ENCODE measurements around the gene HTR2C. TPM values are rescaled to one million over a fixed set of nuclear protein-coding genes. Genes with fewer than 3 reads are reported as not detected.

Gene HTR2C
- total RNA-seq, 1 donor from 2014 or later, result not detected

GRCh38 chrX:114819509-114819908, 235.6 kb downstream of the HTR2C start:
- no peak overlapping the region for H3K9ac ChIP-seq (ENCODE audit: low read depth in 1 of 3, low read length in 3 of 3)
- H3K27ac ChIP-seq (ENCODE audit: low read depth, low read length), result no peak overlapping the region
- no peaks in the 10 kb centered on the region for H3K4me1 ChIP-seq (ENCODE audit: control insufficient read depth in 3 of 3, insufficient read depth in 3 of 3, low read length in 3 of 3)

DNA sequence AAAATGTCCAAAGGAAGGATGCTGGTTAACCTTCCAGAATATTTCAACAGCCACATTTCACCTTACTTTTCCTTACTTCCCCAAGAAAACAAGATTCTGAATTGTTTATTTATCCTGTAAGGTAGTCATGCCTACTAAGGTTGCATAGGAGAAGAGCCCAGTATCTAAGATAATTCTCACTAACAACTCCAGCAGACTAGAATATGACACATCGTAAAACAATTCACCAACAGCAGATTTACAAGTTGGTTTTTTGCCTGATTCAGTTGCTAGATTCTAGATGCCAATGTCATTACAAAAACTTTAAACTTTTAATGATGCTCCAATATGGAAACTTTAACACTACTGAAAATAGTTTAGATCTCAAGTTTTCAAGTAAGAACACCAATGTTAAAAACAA, 257.2 kb downstream of the HTR2C start:
- Histone ChIP-seq H3K27ac (ENCODE audit: low read depth, low read length) (no peak overlapping the region), H3K4me1 (ENCODE audit: control insufficient read depth in 3 of 3, insufficient read depth in 3 of 3, low read length in 3 of 3) (no peaks in the 10 kb centered on the region), H3K9me3 (ENCODE audit: control insufficient read depth in 3 of 3, low read length in 3 of 3) (no peaks in the 10 kb centered on the region), H3K9ac (ENCODE audit: low read depth in 1 of 3, low read length in 3 of 3) (no peak overlapping the region), H3K4me3 (ENCODE audit: low read length in 3 of 3) (no peak overlapping the region), H3K36me3 (ENCODE audit: control insufficient read depth in 3 of 3, insufficient read depth in 3 of 3, low read length in 3 of 3) (no peaks in the 10 kb centered on the region), H3K27me3 (ENCODE audit: control insufficient read depth in 3 of 3, insufficient read depth in 3 of 3, low read length in 3 of 3) (no peaks in the 10 kb centered on the region)

More at GRCh38 chrX:114819509-114819908, 235.6 kb downstream of the HTR2C start:
- Histone ChIP-seq H3K27me3 (ENCODE audit: control insufficient read depth in 3 of 3, insufficient read depth in 3 of 3, low read length in 3 of 3) (no peaks in the 10 kb centered on the region), H3K36me3 (ENCODE audit: control insufficient read depth in 3 of 3, insufficient read depth in 3 of 3, low read length in 3 of 3) (no peaks in the 10 kb centered on the region), H3K9me3 (ENCODE audit: control insufficient read depth in 3 of 3, low read length in 3 of 3) (no peaks in the 10 kb centered on the region), H3K4me3 (ENCODE audit: low read length in 3 of 3) (no peak overlapping the region)

DNA sequence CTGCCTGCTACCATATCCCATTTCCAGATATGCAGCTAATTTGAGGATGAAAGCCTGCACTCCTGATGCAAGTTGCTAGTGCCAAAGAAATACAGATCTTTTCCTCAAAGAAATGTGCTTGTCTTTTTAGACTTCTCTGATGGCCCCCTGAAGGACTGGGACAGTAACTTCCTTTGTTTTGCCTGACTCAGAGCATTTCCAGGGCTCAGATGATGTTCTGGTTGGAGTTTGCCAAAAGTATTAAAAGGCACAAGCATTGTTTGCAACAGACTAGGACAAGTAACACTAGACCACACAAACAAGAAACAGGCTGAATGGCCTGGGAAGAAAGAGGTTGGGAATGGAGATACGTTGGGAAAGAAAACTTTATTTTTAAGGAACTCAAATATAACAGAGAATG, 258.3 kb downstream of the HTR2C start:
- Histone ChIP-seq H3K4me1 (ENCODE audit: control insufficient read depth in 3 of 3, insufficient read depth in 3 of 3, low read length in 3 of 3) (no peaks in the 10 kb centered on the region), H3K27ac (ENCODE audit: low read depth, low read length) (no peak overlapping the region), H3K9ac (ENCODE audit: low read depth in 1 of 3, low read length in 3 of 3) (no peak overlapping the region), H3K36me3 (ENCODE audit: control insufficient read depth in 3 of 3, insufficient read depth in 3 of 3, low read length in 3 of 3) (no peaks in the 10 kb centered on the region), H3K27me3 (ENCODE audit: control insufficient read depth in 3 of 3, insufficient read depth in 3 of 3, low read length in 3 of 3) (no peaks in the 10 kb centered on the region), H3K9me3 (ENCODE audit: control insufficient read depth in 3 of 3, low read length in 3 of 3) (no peaks in the 10 kb centered on the region), H3K4me3 (ENCODE audit: low read length in 3 of 3) (no peak overlapping the region)

- Histone ChIP-seq H3K4me1 (ENCODE audit: control insufficient read depth in 3 of 3, insufficient read depth in 3 of 3, low read length in 3 of 3) (no peaks in the 10 kb centered on the region), H3K27ac (ENCODE audit: low read depth, low read length) (no peak overlapping the region), H3K27me3 (ENCODE audit: control insufficient read depth in 3 of 3, insufficient read depth in 3 of 3, low read length in 3 of 3) (no peaks in the 10 kb centered on the region), H3K9me3 (ENCODE audit: control insufficient read depth in 3 of 3, low read length in 3 of 3) (peaks cover 0 to 6% (median 0%) of the 10 kb centered on the region in 3 donors), H3K9ac (ENCODE audit: low read depth in 1 of 3, low read length in 3 of 3) (no peak overlapping the region), H3K4me3 (ENCODE audit: low read length in 3 of 3) (no peak overlapping the region), H3K36me3 (ENCODE audit: control insufficient read depth in 3 of 3, insufficient read depth in 3 of 3, low read length in 3 of 3) (no peaks in the 10 kb centered on the region)
Measured at GRCh38 chrX:114889481-114889880, 305.6 kb downstream of the HTR2C start.

GRCh38 chrX:114903618-114904017, 319.7 kb downstream of the HTR2C start:
- H3K4me1 ChIP-seq (ENCODE audit: control insufficient read depth in 3 of 3, insufficient read depth in 3 of 3, low read length in 3 of 3), result no peaks in the 10 kb centered on the region
- H3K9me3 ChIP-seq (ENCODE audit: control insufficient read depth in 3 of 3, low read length in 3 of 3), result no peaks in the 10 kb centered on the region
- H3K27ac ChIP-seq (ENCODE audit: low read depth, low read length), result no peak overlapping the region
- H3K27me3 ChIP-seq (ENCODE audit: control insufficient read depth in 3 of 3, insufficient read depth in 3 of 3, low read length in 3 of 3), result no peaks in the 10 kb centered on the region
- no peak overlapping the region for H3K9ac ChIP-seq (ENCODE audit: low read depth in 1 of 3, low read length in 3 of 3)
- H3K4me3 ChIP-seq (ENCODE audit: low read length in 3 of 3), result no peak overlapping the region
- no peaks in the 10 kb centered on the region for H3K36me3 ChIP-seq (ENCODE audit: control insufficient read depth in 3 of 3, insufficient read depth in 3 of 3, low read length in 3 of 3)

GRCh38 chrX:114905251-114905650, 321.4 kb downstream of the HTR2C start:
- Histone ChIP-seq H3K4me3 (ENCODE audit: low read length in 3 of 3) (no peak overlapping the region), H3K9me3 (ENCODE audit: control insufficient read depth in 3 of 3, low read length in 3 of 3) (no peaks in the 10 kb centered on the region), H3K27me3 (ENCODE audit: control insufficient read depth in 3 of 3, insufficient read depth in 3 of 3, low read length in 3 of 3) (no peaks in the 10 kb centered on the region), H3K36me3 (ENCODE audit: control insufficient read depth in 3 of 3, insufficient read depth in 3 of 3, low read length in 3 of 3) (no peaks in the 10 kb centered on the region), H3K9ac (ENCODE audit: low read depth in 1 of 3, low read length in 3 of 3) (no peak overlapping the region), H3K4me1 (ENCODE audit: control insufficient read depth in 3 of 3, insufficient read depth in 3 of 3, low read length in 3 of 3) (no peaks in the 10 kb centered on the region), H3K27ac (ENCODE audit: low read depth, low read length) (no peak overlapping the region)

DNA sequence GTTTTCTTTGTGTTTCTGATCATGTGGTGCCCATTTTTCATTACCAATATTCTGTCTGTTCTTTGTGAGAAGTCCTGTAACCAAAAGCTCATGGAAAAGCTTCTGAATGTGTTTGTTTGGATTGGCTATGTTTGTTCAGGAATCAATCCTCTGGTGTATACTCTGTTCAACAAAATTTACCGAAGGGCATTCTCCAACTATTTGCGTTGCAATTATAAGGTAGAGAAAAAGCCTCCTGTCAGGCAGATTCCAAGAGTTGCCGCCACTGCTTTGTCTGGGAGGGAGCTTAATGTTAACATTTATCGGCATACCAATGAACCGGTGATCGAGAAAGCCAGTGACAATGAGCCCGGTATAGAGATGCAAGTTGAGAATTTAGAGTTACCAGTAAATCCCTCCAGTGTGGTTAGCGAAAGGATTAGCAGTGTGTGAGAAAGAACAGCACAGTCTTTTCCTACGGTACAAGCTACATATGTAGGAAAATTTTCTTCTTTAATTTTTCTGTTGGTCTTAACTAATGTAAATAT, 323.2 kb downstream of the HTR2C start:
- Histone ChIP-seq H3K9ac (ENCODE audit: low read depth in 1 of 3, low read length in 3 of 3) (no peak overlapping the region), H3K27ac (ENCODE audit: low read depth, low read length) (no peak overlapping the region), H3K4me1 (ENCODE audit: control insufficient read depth in 3 of 3, insufficient read depth in 3 of 3, low read length in 3 of 3) (no peaks in the 10 kb centered on the region), H3K27me3 (ENCODE audit: control insufficient read depth in 3 of 3, insufficient read depth in 3 of 3, low read length in 3 of 3) (peaks cover 0 to under 1% (median 0%) of the 10 kb centered on the region in 3 donors), H3K4me3 (ENCODE audit: low read length in 3 of 3) (no peak overlapping the region), H3K9me3 (ENCODE audit: control insufficient read depth in 3 of 3, low read length in 3 of 3) (no peaks in the 10 kb centered on the region), H3K36me3 (ENCODE audit: control insufficient read depth in 3 of 3, insufficient read depth in 3 of 3, low read length in 3 of 3) (no peaks in the 10 kb centered on the region)

- no peaks in the 10 kb centered on the region for H3K4me1 ChIP-seq (ENCODE audit: control insufficient read depth in 3 of 3, insufficient read depth in 3 of 3, low read length in 3 of 3)
- no peaks in the 10 kb centered on the region for H3K36me3 ChIP-seq (ENCODE audit: control insufficient read depth in 3 of 3, insufficient read depth in 3 of 3, low read length in 3 of 3)
- H3K27ac ChIP-seq (ENCODE audit: low read depth, low read length), result no peak overlapping the region
- H3K27me3 ChIP-seq (ENCODE audit: control insufficient read depth in 3 of 3, insufficient read depth in 3 of 3, low read length in 3 of 3), result peaks cover 0 to 8% (median 0%) of the 10 kb centered on the region in 3 donors
- no peak overlapping the region for H3K4me3 ChIP-seq (ENCODE audit: low read length in 3 of 3)
- H3K9me3 ChIP-seq (ENCODE audit: control insufficient read depth in 3 of 3, low read length in 3 of 3), result peaks cover 0 to 3% (median 0%) of the 10 kb centered on the region in 3 donors
- H3K9ac ChIP-seq (ENCODE audit: low read depth in 1 of 3, low read length in 3 of 3), result no peak overlapping the region
Measured at GRCh38 chrX:114924423-114924822, 340.5 kb downstream of the HTR2C start.

DNA sequence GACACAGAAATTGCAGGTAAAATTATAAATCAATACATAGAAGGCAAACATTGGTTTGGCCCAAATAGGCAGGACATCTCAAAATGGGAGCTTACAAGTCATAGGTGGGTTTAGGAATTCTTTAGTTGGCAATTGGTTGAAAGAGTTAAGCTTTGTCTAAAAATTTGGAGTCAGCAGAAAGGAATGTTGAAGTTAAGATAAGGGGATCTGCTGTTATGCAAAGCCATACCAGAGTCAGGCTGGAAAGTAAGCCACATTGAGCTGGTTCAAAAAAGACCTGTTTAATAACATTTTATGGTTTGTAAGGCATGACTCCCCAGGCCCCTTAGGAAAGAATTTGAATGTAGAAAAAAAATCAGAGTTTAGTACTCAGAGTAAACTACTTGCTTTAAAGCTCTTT, 341.0 kb downstream of the HTR2C start:
- Histone ChIP-seq H3K4me1 (ENCODE audit: control insufficient read depth in 3 of 3, insufficient read depth in 3 of 3, low read length in 3 of 3) (no peaks in the 10 kb centered on the region), H3K27me3 (ENCODE audit: control insufficient read depth in 3 of 3, insufficient read depth in 3 of 3, low read length in 3 of 3) (peaks cover 0 to 8% (median 0%) of the 10 kb centered on the region in 3 donors), H3K36me3 (ENCODE audit: control insufficient read depth in 3 of 3, insufficient read depth in 3 of 3, low read length in 3 of 3) (no peaks in the 10 kb centered on the region), H3K4me3 (ENCODE audit: low read length in 3 of 3) (no peak overlapping the region), H3K9ac (ENCODE audit: low read depth in 1 of 3, low read length in 3 of 3) (no peak overlapping the region), H3K9me3 (ENCODE audit: control insufficient read depth in 3 of 3, low read length in 3 of 3) (peaks cover 0 to 3% (median 0%) of the 10 kb centered on the region in 3 donors), H3K27ac (ENCODE audit: low read depth, low read length) (no peak overlapping the region)

- no peaks in the 10 kb centered on the region for H3K4me1 ChIP-seq (ENCODE audit: control insufficient read depth in 3 of 3, insufficient read depth in 3 of 3, low read length in 3 of 3)
- peaks cover 0 to 4% (median 0%) of the 10 kb centered on the region in 3 donors for H3K27me3 ChIP-seq (ENCODE audit: control insufficient read depth in 3 of 3, insufficient read depth in 3 of 3, low read length in 3 of 3)
- H3K9ac ChIP-seq (ENCODE audit: low read depth in 1 of 3, low read length in 3 of 3), result no peak overlapping the region
- no peaks in the 10 kb centered on the region for H3K36me3 ChIP-seq (ENCODE audit: control insufficient read depth in 3 of 3, insufficient read depth in 3 of 3, low read length in 3 of 3)
- no peak overlapping the region for H3K27ac ChIP-seq (ENCODE audit: low read depth, low read length)
- H3K4me3 ChIP-seq (ENCODE audit: low read length in 3 of 3), result no peak overlapping the region
- no peaks in the 10 kb centered on the region for H3K9me3 ChIP-seq (ENCODE audit: control insufficient read depth in 3 of 3, low read length in 3 of 3)
Measured at GRCh38 chrX:114930227-114930626, 346.3 kb downstream of the HTR2C start.

Measured in skeletal muscle tissue (tissue), 4 donors.